Stimulated activated CD4-positive, alpha-beta T cell treated with anti-CD3 and anti-CD28 coated beads, Interleukin-1b, Interleukin-23, amount 100 ng/mL, for 4 hours (primary cell): ENCODE data around the gene DPEP2.
A peak's percentile ranks its signal among the peaks of the same experiment; 100 is the strongest.
"Not testable (repeated sequence)": the region's sequence is repeated elsewhere in the genome, so short reads cannot be mapped to it uniquely, and the experiment has no call there.

Experiments used
- DNase-seq, 2 donors: peaks; one replicate each; pipeline ENCODE4 v3.0.0-alpha.2; 2020; ENCODE audit warnings: low read depth in 2 of 2

DPEP2 gene

GRCh38 chr16:68005786-68006286 is 6.6 kb upstream of the DPEP2 start:
- DNase-seq: no peak

- no peak for DNase-seq
Measured at GRCh38 chr16:68005211-68005610, 5.9 kb upstream of the DPEP2 start.

- no peak for DNase-seq
Measured at GRCh38 chr16:68003031-68003430, 3.7 kb upstream of the DPEP2 start.

- no peak for DNase-seq
Measured at GRCh38 chr16:68000450-68000849, 1.2 kb upstream of the DPEP2 start.

- DNase-seq: no peak
Measured at GRCh38 chr16:67999985-68000384, 701 bp upstream of the DPEP2 start.

- not testable (repeated sequence) for DNase-seq
Measured at GRCh38 chr16:67998231-67998778, 979 bp downstream of the DPEP2 start.

GRCh38 chr16:67996666-67997065 is 2.6 kb downstream of the DPEP2 start:
- no peak for DNase-seq

GRCh38 chr16:67995423-67995822 is 3.9 kb downstream of the DPEP2 start:
- no peak for DNase-seq

- DNase-seq: not testable (repeated sequence)
Measured at GRCh38 chr16:67994040-67994408, 5.3 kb downstream of the DPEP2 start.

- DNase-seq: peak; percentile 72 to 79
Measured at GRCh38 chr16:67993207-67994039, 5.9 kb downstream of the DPEP2 start.

GRCh38 chr16:67992661-67993206 is 6.5 kb downstream of the DPEP2 start:
- no peak for DNase-seq

- no peak for DNase-seq
Measured at GRCh38 chr16:67990018-67990386, 9.3 kb downstream of the DPEP2 start.

GRCh38 chr16:67989322-67990017 is 9.8 kb downstream of the DPEP2 start:
- no peak for DNase-seq

GRCh38 chr16:67988675-67989074 is 10.6 kb downstream of the DPEP2 start:
- no peak for DNase-seq

GRCh38 chr16:67987460-67988160 is 11.7 kb downstream of the DPEP2 start:
- no peak for DNase-seq

- DNase-seq: no peak
Measured at GRCh38 chr16:67986949-67987348, 12.3 kb downstream of the DPEP2 start.

- no peak for DNase-seq
Measured at GRCh38 chr16:67982011-67982696, 17.1 kb downstream of the DPEP2 start.

GRCh38 chr16:67979955-67980678 is 19.2 kb downstream of the DPEP2 start, which contains the start of gene DPEP3:
DPEP3 (minus strand) TSS chr16:67980499; CDS start chr16:67980380, 119 bp downstream.
- no peak for DNase-seq

- DNase-seq: no peak
Measured at GRCh38 chr16:67977469-67978227, 21.6 kb downstream of the DPEP2 start.

- no peak for DNase-seq
Measured at GRCh38 chr16:67977005-67977404, 22.3 kb downstream of the DPEP2 start.
